Measurements from ENCODE around the gene XIAP.

XIAP gene

GRCh38 chrX:123949846-123950245 is 90.0 kb downstream of the XIAP start:
- H3K27me3 Mint-ChIP-seq: no peaks in the 10 kb centered on the region
- H3K36me3 Mint-ChIP-seq (ENCODE audit: low read depth): no peaks in the 10 kb centered on the region
- H3K27ac Mint-ChIP-seq: no peak overlapping the region
- peaks cover 6% of the 10 kb centered on the region for H3K4me1 Mint-ChIP-seq (ENCODE audit: low read depth)
- H3K9me3 Mint-ChIP-seq: no peaks in the 10 kb centered on the region
- intact Hi-C loops (cut with micrococcal nuclease): loop anchor here (10.0 kb wide), 1 partner anchor 55 kb away; no protein-coding TSS in a partner anchor
- no peak overlapping the region for H3K4me3 Mint-ChIP-seq

DNA sequence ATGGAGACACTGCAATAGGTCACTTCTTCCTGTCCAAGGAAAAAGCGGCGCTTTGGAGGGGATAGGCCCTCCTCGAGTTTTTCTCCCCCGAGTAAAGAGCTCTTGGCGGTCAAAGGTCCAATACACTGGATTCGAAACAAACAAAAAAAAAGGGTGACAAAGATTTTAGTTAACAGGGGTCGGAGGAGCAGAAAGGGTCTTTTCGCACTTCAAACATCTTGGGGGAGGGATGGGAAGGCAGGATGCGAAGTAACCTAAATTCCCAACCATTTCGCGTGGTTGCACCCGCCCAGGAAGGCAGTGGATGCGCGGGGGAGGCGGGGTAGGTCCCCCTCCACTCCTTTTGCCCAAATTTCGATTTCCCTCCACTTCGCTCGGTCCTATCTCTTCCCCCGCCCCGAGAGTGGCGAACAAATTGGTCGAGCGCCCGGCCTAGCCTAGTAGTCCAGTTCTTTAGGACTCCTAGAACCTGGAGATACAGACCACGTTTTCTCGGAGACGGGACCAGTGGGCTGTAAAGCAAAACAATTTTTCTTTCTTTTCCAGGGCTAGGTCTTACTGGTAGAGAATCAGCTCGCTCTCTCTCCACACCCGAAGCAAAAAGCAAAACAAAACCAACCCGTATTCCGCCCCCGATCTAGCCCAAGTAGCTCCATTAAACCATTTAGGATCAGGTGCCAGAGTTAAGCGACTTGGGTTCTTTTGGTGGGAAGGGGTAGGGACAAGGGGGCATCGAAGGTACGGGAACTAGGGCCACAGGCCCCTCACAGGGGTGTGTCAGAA is 99.6 kb downstream of the XIAP start:
- peaks cover 27% of the 10 kb centered on the region for H3K36me3 Mint-ChIP-seq (ENCODE audit: low read depth)
- no peaks in the 10 kb centered on the region for H3K27me3 Mint-ChIP-seq

DNA sequence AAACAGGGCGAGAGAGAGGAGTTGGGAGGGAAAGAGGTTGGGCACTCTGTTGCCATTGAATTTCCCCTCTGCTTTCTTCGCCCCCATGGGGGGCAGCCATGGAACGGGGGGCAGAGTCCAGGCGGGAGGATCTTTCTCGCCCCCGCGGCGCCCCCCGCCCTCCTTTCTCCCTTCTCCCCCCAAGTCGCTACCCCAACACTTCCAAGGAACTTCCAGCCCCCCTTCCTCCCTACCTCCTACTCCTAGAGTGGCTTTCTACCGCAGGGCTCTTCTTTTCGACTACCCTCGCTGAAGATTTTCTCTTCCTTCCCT is 101.1 kb downstream of the XIAP start:
- Mint-ChIP-seq H3K4me1 (ENCODE audit: low read depth) (peaks cover 9% of the 10 kb centered on the region), H3K9me3 (no peaks in the 10 kb centered on the region), H3K27me3 (no peaks in the 10 kb centered on the region), H3K27ac (peak overlapping the region; percentile 100), H3K4me3 (peak overlapping the region; percentile 95), H3K36me3 (ENCODE audit: low read depth) (peaks cover 27% of the 10 kb centered on the region)
- intact Hi-C loops (cut with micrococcal nuclease): loop anchor here (10.0 kb wide), 1 partner anchor 126 kb away; no protein-coding TSS in a partner anchor

More for the DNA sequence above, 99.6 kb downstream of the XIAP start:
- peak overlapping the region; percentile 95 for H3K4me3 Mint-ChIP-seq
- peaks cover 5% of the 10 kb centered on the region for H3K4me1 Mint-ChIP-seq (ENCODE audit: low read depth)
- H3K27ac Mint-ChIP-seq: peak overlapping the region; percentile 100
- no peaks in the 10 kb centered on the region for H3K9me3 Mint-ChIP-seq
- intact Hi-C loops (cut with micrococcal nuclease): loop anchor here (10.0 kb wide), 2 partner anchors 65 to 125 kb away; no protein-coding TSS in a partner anchor

DNA sequence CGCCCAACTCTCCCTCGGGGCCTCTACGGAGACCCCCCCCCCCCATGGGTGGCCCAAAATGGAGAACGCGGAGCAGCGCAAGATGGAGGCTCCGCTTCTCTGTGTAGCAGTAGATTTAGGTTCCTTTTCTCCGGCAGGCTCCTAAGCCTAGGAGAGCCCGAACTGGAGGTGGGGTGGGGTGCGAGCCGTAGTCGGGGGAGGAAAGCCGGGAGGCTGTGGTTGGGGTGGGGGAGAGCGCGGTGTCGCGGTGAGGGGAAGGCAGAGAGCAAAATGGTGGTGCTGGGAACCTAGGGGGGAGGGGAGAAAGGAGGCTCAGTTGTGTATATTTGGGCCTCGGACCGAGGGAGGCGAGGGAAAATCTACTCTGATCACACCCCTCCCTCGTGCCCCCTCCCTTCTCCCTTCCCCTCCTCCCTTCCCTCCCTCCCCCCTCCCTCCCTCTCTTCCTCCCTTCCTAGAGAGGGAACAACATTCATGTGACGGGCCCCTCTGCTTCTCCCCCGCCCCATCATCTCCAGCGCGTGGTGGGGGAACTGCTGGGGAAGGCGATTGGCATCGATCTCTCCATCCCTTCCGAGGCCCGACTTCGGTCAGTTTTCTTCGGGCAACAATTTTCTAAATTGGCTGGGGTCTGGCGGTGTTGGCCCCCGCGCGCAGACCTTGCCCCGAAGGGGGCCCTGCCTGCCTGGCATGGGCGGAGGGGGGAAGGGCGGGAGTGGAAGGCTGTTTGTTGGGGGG is 101.6 kb downstream of the XIAP start, which contains the start of gene STAG2:
Gene STAG2, plus strand, starts transcription at position 439 of the 738 bp plus-strand sequence. CDS start 60,922 bp downstream, outside the sequence.
- Mint-ChIP-seq H3K36me3 (ENCODE audit: low read depth) (peaks cover 27% of the 10 kb centered on the region), H3K9me3 (no peaks in the 10 kb centered on the region), H3K4me3 (peak within 1 kb of the TSS; percentile 95), H3K27ac (peak within 1 kb of the TSS; percentile 100), H3K27me3 (no peaks in the 10 kb centered on the region), H3K4me1 (ENCODE audit: low read depth) (peaks cover 11% of the 10 kb centered on the region)
- intact Hi-C loops (cut with micrococcal nuclease): loop anchor here (2.0 to 10.0 kb wide), 2 partner anchors 15 to 127 kb away; no protein-coding TSS in a partner anchor

- H3K27ac Mint-ChIP-seq: peak overlapping the region; percentile 100
- peak overlapping the region; percentile 95 for H3K4me3 Mint-ChIP-seq
- H3K36me3 Mint-ChIP-seq (ENCODE audit: low read depth): peaks cover 27% of the 10 kb centered on the region
- no peaks in the 10 kb centered on the region for H3K27me3 Mint-ChIP-seq
- intact Hi-C loops (cut with micrococcal nuclease): loop anchor here (2.0 to 10.0 kb wide), 2 partner anchors 15 to 127 kb away; no protein-coding TSS in a partner anchor
- no peaks in the 10 kb centered on the region for H3K9me3 Mint-ChIP-seq
- H3K4me1 Mint-ChIP-seq (ENCODE audit: low read depth): peaks cover 11% of the 10 kb centered on the region
Observed at GRCh38 chrX:123962006-123962467, 102.2 kb downstream of the XIAP start.

DNA sequence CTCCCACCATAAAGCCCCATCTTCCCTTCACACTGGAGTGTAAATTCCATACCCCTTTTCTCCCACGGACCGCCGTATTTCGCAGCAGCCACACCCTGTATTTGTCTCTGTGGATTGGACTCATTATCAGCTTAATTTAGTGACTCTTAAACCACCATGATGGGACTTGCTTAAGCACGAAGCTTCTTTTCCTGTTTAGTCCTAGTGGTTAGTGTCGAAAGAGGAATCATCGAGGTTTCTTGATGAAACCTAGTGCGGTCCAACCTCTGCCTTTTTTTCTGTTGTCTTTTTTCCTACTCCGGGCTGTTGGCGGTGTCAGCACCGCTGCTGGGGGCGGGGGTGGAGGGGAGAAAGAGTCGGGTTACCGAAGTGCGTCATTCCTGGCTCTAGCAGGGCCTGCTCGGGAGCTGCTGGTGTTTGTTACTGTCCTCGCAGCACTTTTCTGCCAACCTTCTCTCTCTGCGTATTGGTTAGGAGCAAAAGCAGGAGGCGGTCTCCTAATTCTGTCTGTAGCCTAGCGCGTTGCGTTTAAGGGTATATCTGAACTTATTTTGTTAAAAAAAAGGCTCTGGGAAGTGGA is 103.0 kb downstream of the XIAP start:
- Mint-ChIP-seq H3K27ac (peak overlapping the region; percentile 100), H3K4me3 (peak overlapping the region; percentile 95), H3K27me3 (no peaks in the 10 kb centered on the region), H3K4me1 (ENCODE audit: low read depth) (peaks cover 11% of the 10 kb centered on the region), H3K36me3 (ENCODE audit: low read depth) (peaks cover 29% of the 10 kb centered on the region), H3K9me3 (no peaks in the 10 kb centered on the region)
- intact Hi-C loops (cut with micrococcal nuclease): loop anchor here (2.0 to 10.0 kb wide), 2 partner anchors 14 to 128 kb away; no protein-coding TSS in a partner anchor
